Stimulated activated CD4-positive, alpha-beta T cell treated with anti-CD3 and anti-CD28 coated beads, Interleukin-2, amount 100 ng/mL, for 24 hours (primary cell): ENCODE measurements around the gene TCF25.
"Not testable (repeated sequence)": the region's sequence is repeated elsewhere in the genome, so short reads cannot be mapped to it uniquely, and the experiment has no call there.

Source experiments
- DNase-seq, 2 donors: peaks; one replicate each; pipeline ENCODE4 v3.0.0-alpha.2; 2020

TCF25 gene

GRCh38 chr16:89873109-89873971, at the start of gene TCF25:
Gene TCF25 (plus strand): TSS chr16:89873592. CDS start chr16:89873668, 76 bp downstream.
- DNase-seq, result peak; percentile 87

DNA sequence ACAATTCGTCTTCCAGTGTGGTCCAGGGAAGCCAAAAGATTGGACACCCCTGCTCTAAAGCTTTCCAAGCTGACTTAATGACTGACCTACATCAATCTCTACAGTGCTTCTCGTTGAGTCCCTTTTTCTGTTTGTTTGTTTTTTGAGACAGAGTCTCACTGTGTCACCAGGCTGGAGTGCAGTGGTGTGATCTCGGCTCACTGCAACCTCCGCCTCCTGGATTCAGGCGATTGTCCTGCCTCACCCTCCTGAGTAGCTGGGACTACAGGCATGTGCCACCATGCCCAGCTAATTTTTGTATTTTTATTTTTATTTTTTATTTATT, 49.6 kb upstream of the TCF25 start:
- not testable (repeated sequence) for DNase-seq

- DNase-seq, result no peak
These were observed 46.6 kb upstream of the TCF25 start for GRCh38 chr16:89826531-89827382.

DNA sequence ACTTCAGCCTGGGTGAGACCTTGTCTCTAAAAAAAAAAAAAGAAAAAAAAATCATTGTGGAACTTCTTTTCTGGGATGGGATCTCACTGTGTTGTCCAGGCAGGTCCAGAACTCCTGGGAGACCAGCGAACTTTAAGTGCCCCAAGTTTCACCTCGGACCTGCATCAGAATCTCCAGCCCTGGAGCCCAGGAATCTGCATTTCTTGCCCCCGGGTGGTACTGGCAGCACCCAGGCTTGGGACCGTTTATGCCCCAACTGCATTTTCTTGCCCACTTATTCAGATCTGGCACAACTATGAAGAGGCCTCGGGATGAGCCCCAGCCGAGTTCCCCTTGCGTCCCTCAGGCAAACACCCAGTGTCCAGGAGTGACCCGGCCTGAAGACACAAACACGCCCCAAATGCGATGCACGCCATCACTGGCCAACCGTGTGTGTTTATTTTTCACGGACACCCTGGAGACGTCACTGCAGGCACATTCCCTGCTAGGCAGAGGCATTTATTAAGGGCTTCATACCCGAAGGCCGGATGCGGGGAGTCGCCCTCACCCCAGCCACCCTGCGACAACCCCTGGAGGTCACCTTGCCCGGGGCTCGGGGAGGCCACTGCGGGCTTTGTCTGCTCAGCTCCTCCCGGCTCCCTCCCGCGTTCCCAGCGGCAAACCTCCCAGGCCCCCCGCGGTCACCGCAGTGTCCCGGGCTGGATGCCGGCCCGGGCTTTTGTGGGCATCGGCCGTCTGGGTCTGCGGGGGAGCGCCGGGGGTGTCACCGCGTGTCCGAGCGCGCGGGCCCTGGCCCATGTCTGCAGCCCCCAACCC, 45.8 kb upstream of the TCF25 start:
- peak in 1 of 2 donors; percentile 10 for DNase-seq

- peak; percentile 74 to 75 for DNase-seq
These were observed 45.1 kb upstream of the TCF25 start, which contains the start of gene SPIRE2 for GRCh38 chr16:89828199-89828869. Gene SPIRE2 (plus strand): TSS chr16:89828475. CDS start chr16:89828551, 76 bp downstream.

DNA sequence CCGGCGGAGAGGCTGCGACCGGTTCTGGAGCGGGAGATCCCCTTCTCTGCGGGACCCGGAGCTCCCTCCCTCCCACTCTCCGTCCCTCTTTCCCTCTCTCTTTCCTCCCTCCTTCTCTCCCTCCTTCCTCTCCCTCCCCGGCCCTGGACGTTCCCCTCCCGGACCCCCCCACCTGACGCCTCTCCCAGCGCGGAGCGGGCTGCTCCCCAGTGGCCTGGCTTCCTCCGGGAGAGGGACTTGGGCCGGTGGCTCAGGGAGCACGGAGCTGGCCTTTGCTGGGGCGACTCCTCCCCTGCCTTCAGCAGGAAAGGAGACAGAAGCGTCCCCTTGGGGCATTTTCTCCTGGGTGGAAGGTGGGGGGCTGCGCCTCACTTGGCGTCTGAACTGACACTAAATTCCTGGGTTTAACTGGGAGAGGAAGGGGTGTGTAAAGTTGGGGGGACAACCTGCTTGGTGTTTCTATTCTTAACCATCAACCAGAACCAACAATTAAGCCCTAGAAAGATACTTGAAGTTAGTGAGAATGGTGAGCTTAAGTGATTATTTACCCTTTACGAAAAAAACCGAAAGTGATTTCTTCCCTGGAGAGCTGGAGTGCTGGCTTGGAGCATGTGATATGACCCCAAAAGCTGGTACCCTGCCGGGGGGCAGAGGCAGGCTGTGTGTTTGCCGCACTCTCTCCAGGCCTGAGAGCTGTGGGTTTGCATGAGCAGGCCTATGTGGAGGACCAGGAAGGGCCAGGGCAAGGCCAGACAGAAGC, 44.3 kb upstream of the TCF25 start:
- no peak for DNase-seq

GRCh38 chr16:89829630-89830437, 43.6 kb upstream of the TCF25 start:
- DNase-seq, result no peak

GRCh38 chr16:89831810-89832328, 41.5 kb upstream of the TCF25 start:
- no peak for DNase-seq

DNA sequence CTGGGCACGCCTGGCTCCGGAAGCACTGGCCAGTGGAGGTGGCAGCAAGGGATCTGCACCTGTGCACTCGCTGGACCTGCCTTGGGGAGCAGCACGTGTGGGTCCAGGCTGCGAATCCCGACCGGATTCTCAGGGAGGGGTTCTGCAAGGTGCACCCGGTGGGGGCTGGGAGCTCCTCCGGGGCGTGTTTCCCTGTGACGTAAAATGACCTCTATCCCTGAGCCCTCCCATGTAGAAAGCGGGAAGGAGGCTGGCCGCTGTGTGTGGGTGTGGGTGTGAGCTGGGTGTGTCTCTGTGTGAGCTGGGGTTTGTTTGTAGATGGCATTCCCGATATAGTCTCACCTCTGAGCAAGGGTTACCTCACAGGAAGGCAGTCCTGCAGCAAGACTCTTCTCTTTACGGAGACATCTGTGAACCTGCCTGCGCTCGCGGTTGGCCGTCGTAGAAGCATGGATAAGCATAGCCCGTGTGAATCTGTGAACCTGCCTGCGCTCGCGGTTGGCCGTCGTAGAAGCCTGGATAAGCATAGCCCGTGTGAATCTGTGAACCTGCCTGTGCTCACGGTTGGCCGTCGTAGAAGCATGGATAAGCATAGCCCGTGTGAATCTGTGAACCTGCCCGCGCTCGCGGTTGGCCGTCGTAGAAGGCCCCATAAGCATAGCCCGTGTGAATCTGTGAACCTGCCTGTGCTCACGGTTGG, 39.6 kb upstream of the TCF25 start:
- not testable (repeated sequence) for DNase-seq

DNA sequence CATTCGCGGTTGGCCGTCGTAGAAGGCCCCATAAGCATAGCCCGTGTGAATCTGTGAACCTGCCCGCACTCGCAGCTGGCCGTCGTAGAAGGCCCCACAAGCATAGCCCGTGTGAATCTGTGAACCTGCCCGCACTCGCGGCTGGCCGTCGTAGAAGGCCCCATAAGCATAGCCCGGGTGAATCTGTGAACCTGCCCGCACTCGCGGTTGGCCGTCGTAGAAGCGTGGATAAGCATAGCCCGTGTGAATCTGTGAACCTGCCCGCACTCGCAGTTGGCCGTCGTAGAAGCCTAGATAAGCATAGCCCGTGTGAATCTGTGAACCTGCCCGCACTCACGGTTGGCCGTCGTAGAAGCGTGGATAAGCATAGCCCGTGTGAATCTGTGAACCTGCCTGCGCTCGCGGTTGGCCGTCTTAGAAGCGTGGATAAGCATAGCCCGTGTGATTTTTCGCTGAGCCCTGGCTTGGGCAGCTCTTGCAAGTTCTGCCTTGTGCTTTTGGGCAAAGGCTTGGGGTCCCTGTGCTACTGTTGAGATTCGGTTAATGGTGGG, 38.5 kb upstream of the TCF25 start:
- not testable (repeated sequence) for DNase-seq

- DNase-seq, result not testable (repeated sequence)
These were observed 36.9 kb upstream of the TCF25 start for GRCh38 chr16:89836484-89836883.

GRCh38 chr16:89837014-89837546, 36.3 kb upstream of the TCF25 start:
- DNase-seq, result no peak

GRCh38 chr16:89841275-89841674, 32.1 kb upstream of the TCF25 start:
- DNase-seq, result peak in 1 of 2 donors; percentile 27

GRCh38 chr16:89842471-89843408, 30.7 kb upstream of the TCF25 start:
- DNase-seq, result no peak

DNA sequence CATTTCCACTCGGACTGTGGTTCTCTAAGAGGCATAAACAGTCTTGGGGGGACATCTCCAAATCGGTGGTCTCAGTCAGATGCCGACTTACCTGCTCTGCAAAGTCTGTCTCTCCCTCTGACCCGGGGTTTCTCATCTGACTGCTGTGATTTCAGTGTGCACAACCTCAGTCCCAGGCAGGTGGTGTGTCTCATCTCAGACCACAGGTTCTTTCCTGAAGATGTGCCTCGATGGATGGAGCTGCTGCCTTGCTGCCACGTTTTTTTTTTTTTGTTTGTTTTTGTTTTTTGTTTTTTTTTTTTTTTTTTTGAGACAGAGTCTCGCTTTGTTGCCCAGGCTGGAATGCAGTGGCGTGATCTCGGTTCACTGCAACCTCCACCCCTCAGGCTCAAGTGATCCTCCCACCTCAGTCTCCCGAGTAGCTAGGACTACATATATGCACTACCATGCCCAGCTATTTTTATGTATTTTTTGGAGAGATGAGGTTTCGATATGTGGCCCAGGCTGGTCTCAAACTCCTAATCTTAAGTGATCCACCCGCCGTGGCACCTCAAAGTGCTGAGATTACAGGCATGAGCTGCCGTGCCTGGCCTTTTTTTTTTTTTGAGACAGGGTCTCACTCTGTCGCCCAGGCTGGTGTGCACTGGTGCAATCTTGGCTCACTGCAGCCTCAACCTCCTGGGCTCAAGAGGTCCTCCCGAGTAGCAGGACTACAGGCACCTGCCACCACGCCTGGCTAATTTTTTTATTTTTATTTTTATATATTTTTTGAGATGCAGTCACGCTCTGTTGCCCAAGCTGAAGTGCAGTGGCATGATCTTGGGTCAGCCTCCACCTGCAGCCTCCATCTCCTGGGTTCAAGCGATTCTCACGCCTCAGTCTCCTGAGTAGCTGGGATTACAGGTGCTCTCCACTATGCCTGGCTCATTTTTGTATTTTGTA, 29.7 kb upstream of the TCF25 start:
- DNase-seq, result no peak

- DNase-seq, result no peak
These were observed 28.6 kb upstream of the TCF25 start for GRCh38 chr16:89844739-89845339.
